K562 (cell line): ENCODE measurements around the gene LRRC9. TPM values are rescaled to one million over a fixed set of nuclear protein-coding genes. Genes with fewer than 3 reads are reported as not detected.
"Not testable (repeated sequence)": the region's sequence is repeated elsewhere in the genome, so short reads cannot be mapped to it uniquely, and the experiment has no call there.

ENCODE experiments used
- ATAC-seq: fragments of 200-7000 bp; cut with Tn5 transposase; 3 replicates; pipeline ENCODE4 v1.9.1; 2020; ENCODE audit warnings: moderate library complexity
- BruUV-seq: library from RNA; stranded (reverse); fragments of 400-500 nt; replicated peaks from 2 replicates; lab custom pipeline; 2021; lab: Mats Ljungman, UMichigan
- CTCF ChIA-PET: fragments of 300-600 bp; formaldehyde crosslinking; extraction: SDS; loops from one replicate; lab custom pipeline; 2021; ENCODE audit warnings: low intra/inter-chr PET ratio; lab: Yijun Ruan, JAX
- POLR2A ChIA-PET: fragments of 300-600, 350-650 bp; sonication (Branson Sonifier 250); formaldehyde crosslinking; extraction: SDS; loops from one replicate; lab custom pipeline; 2021; ENCODE audit warnings: antibody characterized with exemption, inconsistent platforms; lab: Yijun Ruan, JAX
- DNase-seq, 4 experiments: peaks; one replicate each; pipeline versions ENCODE4 v3.0.0 to v3.0.0-alpha.2; 2011 to 2018; ENCODE audit warnings: low spot score in 3 of 4, mixed read lengths in 3 of 4; ENCODE audit errors: extremely low read depth in 1 of 4
- FAIRE-seq: peaks from 2 replicates; lab custom pipeline; 2011; peaks lifted over from hg19 to GRCh38; lab: Jason Lieb, UNC
- H2AFZ ChIP-seq: 2 replicates; pipeline ENCODE4 v1.6.0; 2011; ENCODE audit warnings: low read depth, low read length, control low read depth, inconsistent platforms
- H3K27ac ChIP-seq: fragments of 200-600 bp; 3 replicates; pipeline ENCODE4 v1.8.0; 2011; ENCODE audit warnings: low read depth, mild to moderate bottlenecking, control low read depth, inconsistent platforms, low read length, moderate library complexity, mixed read lengths; ENCODE audit errors: extremely low read depth
- H3K27me3 ChIP-seq, 2 experiments: fragments of 300-600 bp in 1 of 2; 2 replicates in 1 of 2; 3 replicates in 1 of 2; pipeline versions ENCODE4 v1.6.0 to v1.8.0; 2011; ENCODE audit warnings: inconsistent platforms in 2 of 2, low read length in 2 of 2, mild to moderate bottlenecking in 1 of 2, mixed read lengths in 1 of 2, moderate library complexity in 1 of 2; ENCODE audit not compliant: control insufficient read depth in 2 of 2, insufficient read depth in 2 of 2
- H3K36me3 ChIP-seq: fragments of 300-600 bp; 3 replicates; pipeline ENCODE4 v1.8.0; 2011; ENCODE audit warnings: mild to moderate bottlenecking, low read length, inconsistent platforms; ENCODE audit not compliant: control insufficient read depth, insufficient read depth
- H3K4me1 ChIP-seq, 2 experiments: fragments of 200-600 bp in 1 of 2; replicated peaks in 1 of 2; 2 replicates in 1 of 2; 3 replicates in 1 of 2; pipeline versions ENCODE4 v1.5.1 to v1.8.0; 2011; ENCODE audit warnings: inconsistent platforms in 2 of 2, low read length in 2 of 2, mild to moderate bottlenecking in 1 of 2, mixed read lengths in 1 of 2, moderate library complexity in 1 of 2; ENCODE audit not compliant: control insufficient read depth in 2 of 2, insufficient read depth in 2 of 2
- H3K4me2 ChIP-seq: 2 replicates; pipeline ENCODE4 v1.6.1; 2011; ENCODE audit warnings: low read length, control low read depth, inconsistent platforms, mixed read lengths; ENCODE audit not compliant: insufficient read depth
- H3K4me3 ChIP-seq: fragments of 200-600 bp; sonication (generic), shearing (Covaris generic); 2 replicates; pipeline ENCODE4 v1.5.1; 2016; ENCODE audit warnings: control low read depth, inconsistent platforms
- H3K79me2 ChIP-seq: fragments of 200-600 bp; 3 replicates; pipeline ENCODE4 v1.8.0; 2011; ENCODE audit warnings: low read length, inconsistent platforms; ENCODE audit not compliant: control insufficient read depth, insufficient read depth
- H3K9ac ChIP-seq, 2 experiments: 2 replicates each; pipeline versions ENCODE4 v1.6.0 to v1.6.1; 2011; ENCODE audit warnings: low read depth in 2 of 2, low read length in 2 of 2, control low read depth in 1 of 2, inconsistent platforms in 1 of 2, mild to moderate bottlenecking in 1 of 2, mixed read lengths in 1 of 2; ENCODE audit not compliant: insufficient read depth in 1 of 2
- H3K9me1 ChIP-seq: one replicate; pipeline ENCODE4 v1.6.0; 2011; ENCODE audit warnings: inconsistent platforms, mild to moderate bottlenecking, low read length, moderate library complexity; ENCODE audit not compliant: control insufficient read depth, insufficient read depth
- H3K9me3 ChIP-seq: replicated peaks from 2 replicates; pipeline ENCODE4 v1.5.1; 2011; ENCODE audit warnings: low read depth, low read length, inconsistent platforms; ENCODE audit not compliant: control insufficient read depth, insufficient read depth
- H4K20me1 ChIP-seq: replicated peaks from 2 replicates; pipeline ENCODE4 v1.6.1; 2011; ENCODE audit warnings: low read length, inconsistent platforms, mixed read lengths; ENCODE audit not compliant: control insufficient read depth, insufficient read depth
- RCOR1 ChIP-seq, 2 experiments: IDR thresholded peaks; 2 replicates each; pipeline ENCODE4 v1.6.1; 2012; ENCODE audit warnings: low read depth in 2 of 2, low read length in 2 of 2, borderline replicate concordance in 1 of 2, improper control_type of control experiment in 1 of 2
- SNIP1 ChIP-seq: fragments of 450-650 bp; IDR thresholded peaks from 2 replicates; pipeline ENCODE4 v1.7.1; 2017; ENCODE audit warnings: low read depth, mild to moderate bottlenecking
- ZNF583 ChIP-seq: fragments of 250-450 bp; sonication (Bioruptor Pico); IDR thresholded peaks from 2 replicates; pipeline ENCODE4 v1.4.0; 2020
- WGBS: fragments of 100-300 bp; shearing (Covaris generic); methylation state at CpG from one replicate; pipeline ENCODE4 v1.1.6; 2016; ENCODE audit warnings: low coverage, mixed read lengths; ENCODE audit not compliant: insufficient coverage; ENCODE audit errors: missing lambda C conversion rate; 5-methylcytosine and 5-hydroxymethylcytosine counted together
- in situ Hi-C: fragments of 300-500 bp; cut with MboI; formaldehyde crosslinking; loops from 4 replicates; pipeline ENCODE4 v1.15.0; 2018; ENCODE audit warnings: inconsistent platforms, mixed read lengths
- intact Hi-C: fragments of 100-400 bp; cut with micrococcal nuclease; formaldehyde crosslinking; loops from 2 replicates; pipeline ENCODE4 v1.14.2; 2022
- polyA plus RNA-seq, 8 experiments: library from polyadenylated mRNA; depleted of rRNA in 4 of 8; stranded (reverse) in 5 of 8; unstranded in 3 of 8; fragments of >200 nt; fragmentation: Nextera tagmentation in 2 of 8; fragmentation: Illumina TruSeq in 1 of 8; extraction: Ambion mirVana in 2 of 8; extraction: Trizol in 1 of 8; gene quantifications; 2 replicates each; pipeline versions ENCODE4 v1.2.1 to v1.2.3, GENCODE V29; 2011 to 2014; ENCODE audit warnings: inconsistent platforms in 1 of 8, missing spikeins in 1 of 8
- total RNA-seq, 7 experiments: library from RNA; depleted of rRNA in 6 of 7; stranded (reverse); fragments of >200 nt in 6 of 7; fragmentation: Illumina TruSeq in 2 of 7; extraction: Trizol in 2 of 7; gene quantifications; 2 replicates each; pipeline versions ENCODE4 v1.2.1 to v1.2.3, GENCODE V29; 2011 to 2021; ENCODE audit warnings: low replicate concordance in 1 of 7
- TF ChIP-seq, protein P1 (sequence below): fragments of 250-450 bp; sonication (Bioruptor Pico); IDR thresholded peaks from 2 replicates; pipeline ENCODE4 v1.5.0; 2021; ENCODE audit warnings: mild to moderate bottlenecking, moderate library complexity

LRRC9 gene
- total and polyA plus RNA-seq, 9 of the 15 experiments (the other 6 are each of a cell fraction or from before 2014, with no cell fraction given) = not detected

- TF ChIP-seq, protein P1, sequence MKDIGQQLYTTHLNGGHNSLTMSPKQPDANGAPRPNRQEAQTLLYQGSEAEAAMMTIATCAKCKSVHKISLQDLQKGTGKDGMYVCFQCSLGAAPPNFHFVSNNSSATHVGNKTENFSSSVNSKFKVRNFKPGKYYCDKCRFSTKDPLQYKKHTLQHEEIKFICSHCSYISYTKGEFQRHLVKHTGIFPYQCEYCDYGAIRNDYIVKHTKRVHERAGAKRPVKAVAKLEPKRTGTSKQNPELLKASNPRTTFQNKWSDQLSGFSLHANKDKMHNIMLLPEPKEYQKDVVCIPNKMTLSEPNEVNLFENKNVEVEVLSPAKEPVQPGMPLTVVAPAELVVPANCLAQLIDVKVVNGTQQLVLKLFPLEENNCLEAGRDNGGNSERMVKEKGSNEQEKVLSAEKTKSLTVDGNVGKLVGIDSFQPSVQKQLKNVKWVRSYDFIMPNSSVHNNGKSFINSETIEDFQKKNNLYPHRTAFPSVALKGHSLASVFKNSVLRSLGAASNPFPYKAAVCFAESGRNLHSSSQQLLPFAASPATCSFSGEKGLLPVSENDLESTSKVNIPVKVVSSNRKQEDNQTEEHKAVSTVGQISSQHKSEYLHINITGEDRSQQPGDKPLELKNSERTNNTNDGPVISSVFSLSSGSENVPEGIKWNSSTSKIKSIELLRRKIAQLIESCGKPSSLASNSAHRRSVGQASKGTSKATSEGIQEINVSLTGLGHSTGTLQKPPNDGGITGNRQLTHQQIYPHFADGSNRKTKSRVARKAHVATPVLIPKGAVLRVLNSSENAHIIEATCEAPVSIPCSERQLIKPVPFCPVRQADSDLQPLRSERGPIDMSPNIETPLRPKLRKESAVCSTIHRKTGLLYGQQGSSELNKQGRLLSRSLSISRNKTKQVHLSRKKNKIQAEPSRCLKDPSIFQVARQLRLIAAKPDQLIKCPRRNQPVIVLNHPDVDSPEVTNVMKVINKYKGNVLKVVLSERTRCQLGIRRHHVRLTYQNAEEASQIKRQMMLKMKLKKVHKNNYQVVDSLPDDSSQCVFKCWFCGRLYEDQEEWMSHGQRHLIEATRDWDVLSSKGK (CRISPR knock-in tag) = no peak
- TF ChIP-seq ZNF583 = no peak
- 0 out of 4 replicates have a peak, but pooled peaks of 1 of the 2 experiments have one; percentile 42 for TF ChIP-seq RCOR1 (IDR thresholded peaks at IDR 0.05; ENCODE audit: borderline replicate concordance in 1 of 2, low read depth in 2 of 2, low read length in 2 of 2)
- no peak for TF ChIP-seq SNIP1
Observed at GRCh38 chr14:60097974-60098373, 178.0 kb downstream of the LRRC9 start (continued).

- POLR2A ChIA-PET = interaction anchor here (0.7 kb wide), 1 partner anchor 27 kb away, joined by 3 read pairs; no protein-coding TSS in a partner anchor
- H3K4me2 ChIP-seq, H4K20me1 ChIP-seq, H3K27me3 ChIP-seq, CTCF ChIA-PET, FAIRE-seq, H3K4me3 ChIP-seq, H3K9me3 ChIP-seq, H2AFZ ChIP-seq, intact Hi-C loops, H3K9me1 ChIP-seq, ATAC-seq, BruUV-seq, H3K9ac ChIP-seq, H3K27ac ChIP-seq, in situ Hi-C loops, DNase-seq: not testable (repeated sequence)
- H3K4me1 ChIP-seq = peaks cover 0 to 15% of the 10 kb centered on the region in 2 experiments; a peak in 3 of 5 replicates
- WGBS = 86% methylated on average over 4 of the region's 7 CpGs
- H3K36me3 ChIP-seq = peaks cover 22% of the 10 kb centered on the region; the same call in 2 of the 3 replicates
- H3K79me2 ChIP-seq = peaks cover 87% of the 10 kb centered on the region
Observed at GRCh38 chr14:60099855-60100254, 179.9 kb downstream of the LRRC9 start.
